Osteocyte (in vitro differentiated cells): Measurements from ENCODE around the gene KRT4. TPM values are rescaled to one million over a fixed set of nuclear protein-coding genes. Genes with fewer than 3 reads are reported as not detected.

Source experiments
- DNase-seq: peaks from one replicate; pipeline ENCODE4 v3.0.0; 2021; ENCODE audit warnings: mixed read lengths; ENCODE audit not compliant: unreplicated experiment; ENCODE audit errors: extremely low spot score
- H3K27ac Mint-ChIP-seq: one replicate; pipeline ENCODE4 v1.8.0; 2021; ENCODE audit warnings: mild to moderate bottlenecking, mixed read lengths; ENCODE audit not compliant: unreplicated experiment
- H3K27me3 Mint-ChIP-seq: one replicate; pipeline ENCODE4 v1.8.0; 2021; ENCODE audit warnings: mixed read lengths; ENCODE audit not compliant: unreplicated experiment
- H3K36me3 Mint-ChIP-seq: one replicate; pipeline ENCODE4 v1.8.0; 2021; ENCODE audit warnings: mixed read lengths; ENCODE audit not compliant: unreplicated experiment
- H3K4me1 Mint-ChIP-seq: one replicate; pipeline ENCODE4 v1.8.0; 2021; ENCODE audit warnings: mixed read lengths; ENCODE audit not compliant: unreplicated experiment
- H3K4me3 Mint-ChIP-seq: one replicate; pipeline ENCODE4 v1.8.0; 2021; ENCODE audit warnings: mild to moderate bottlenecking, moderate library complexity, mixed read lengths; ENCODE audit not compliant: unreplicated experiment
- H3K9me3 Mint-ChIP-seq: one replicate; pipeline ENCODE4 v1.8.0; 2021; ENCODE audit warnings: mixed read lengths; ENCODE audit not compliant: unreplicated experiment
- CTCF ChIP-seq: fragments of 200-600 bp; sonication (generic); IDR thresholded peaks from 2 replicates; pipeline ENCODE4 v1.5.0; 2021; ENCODE audit warnings: antibody characterized with exemption, mild to moderate bottlenecking, moderate library complexity
- total RNA-seq: library from RNA; stranded (reverse); gene quantifications from 2 replicates; pipeline ENCODE4 v1.2.1, GENCODE V29; 2021

Gene KRT4
- total RNA-seq, 1 donor from 2014 or later, result not detected

- no peak overlapping the region for H3K27ac Mint-ChIP-seq
- no peak for TF ChIP-seq CTCF
- DNase-seq, result no peak
Observed at GRCh38 chr12:52806169-52806811, 7.6 kb downstream of the KRT4 start.

GRCh38 chr12:52805739-52806138 lies 8.2 kb downstream of the KRT4 start:
- Mint-ChIP-seq H3K9me3 (no peaks in the 10 kb centered on the region), H3K36me3 (no peaks in the 10 kb centered on the region), H3K4me3 (no peak overlapping the region), H3K27me3 (peaks cover 55% of the 10 kb centered on the region), H3K27ac (no peak overlapping the region), H3K4me1 (no peaks in the 10 kb centered on the region)
- no peak for DNase-seq
- TF ChIP-seq CTCF, result no peak

More at GRCh38 chr12:52806169-52806811, 7.6 kb downstream of the KRT4 start:
- H3K27me3 Mint-ChIP-seq, result peaks cover 60% of the 10 kb centered on the region
- no peaks in the 10 kb centered on the region for H3K36me3 Mint-ChIP-seq
- H3K4me3 Mint-ChIP-seq, result no peak overlapping the region
- no peaks in the 10 kb centered on the region for H3K9me3 Mint-ChIP-seq
- H3K4me1 Mint-ChIP-seq, result no peaks in the 10 kb centered on the region

GRCh38 chr12:52805000-52805399 lies 8.9 kb downstream of the KRT4 start:
- no peak for DNase-seq
- H3K4me1 Mint-ChIP-seq, result no peaks in the 10 kb centered on the region
- H3K36me3 Mint-ChIP-seq, result no peaks in the 10 kb centered on the region
- no peak for TF ChIP-seq CTCF
- H3K4me3 Mint-ChIP-seq, result no peak overlapping the region
- peaks cover 52% of the 10 kb centered on the region for H3K27me3 Mint-ChIP-seq
- no peak overlapping the region for H3K27ac Mint-ChIP-seq
- no peaks in the 10 kb centered on the region for H3K9me3 Mint-ChIP-seq

GRCh38 chr12:52802442-52802841 lies 11.5 kb downstream of the KRT4 start:
- Mint-ChIP-seq H3K36me3 (no peaks in the 10 kb centered on the region), H3K27me3 (peaks cover 42% of the 10 kb centered on the region), H3K27ac (no peak overlapping the region), H3K9me3 (no peaks in the 10 kb centered on the region), H3K4me1 (no peaks in the 10 kb centered on the region), H3K4me3 (no peak overlapping the region)
- DNase-seq, result no peak
- no peak for TF ChIP-seq CTCF

- peaks cover 39% of the 10 kb centered on the region for H3K27me3 Mint-ChIP-seq
- no peak for DNase-seq
- no peak for TF ChIP-seq CTCF
- H3K4me1 Mint-ChIP-seq, result no peaks in the 10 kb centered on the region
- no peak overlapping the region for H3K4me3 Mint-ChIP-seq
- H3K27ac Mint-ChIP-seq, result no peak overlapping the region
- no peaks in the 10 kb centered on the region for H3K9me3 Mint-ChIP-seq
- H3K36me3 Mint-ChIP-seq, result no peaks in the 10 kb centered on the region
Observed at GRCh38 chr12:52801773-52802172, 12.1 kb downstream of the KRT4 start.
